Stimulated activated CD4-positive, alpha-beta T cell treated with anti-CD3 and anti-CD28 coated beads, Interleukin-12 subunit alpha, Interleukin-12 subunit beta, amount 100 ng/mL, for 4 hours (primary cell): ENCODE data around the gene FRAS1.
"Not testable (repeated sequence)": the region's sequence is repeated elsewhere in the genome, so short reads cannot be mapped to it uniquely, and the experiment has no call there.

Source experiments
- DNase-seq: peaks from one replicate; pipeline ENCODE4 v3.0.0-alpha.2; 2020

Gene FRAS1

GRCh38 chr4:78057135-78057599 lies at the start of gene FRAS1:
Gene FRAS1 (plus strand): TSS chr4:78057323. CDS start chr4:78058010, 687 bp downstream.
- peak; percentile 7 for DNase-seq

GRCh38 chr4:78011003-78011402 lies 46.1 kb upstream of the FRAS1 start:
- DNase-seq: not testable (repeated sequence)

GRCh38 chr4:78014889-78015886 lies 41.9 kb upstream of the FRAS1 start:
- DNase-seq: no peak

- no peak for DNase-seq
Observed at GRCh38 chr4:78018271-78019049, 38.7 kb upstream of the FRAS1 start.

GRCh38 chr4:78019414-78019813 lies 37.7 kb upstream of the FRAS1 start:
- no peak for DNase-seq

GRCh38 chr4:78020677-78021076 lies 36.4 kb upstream of the FRAS1 start:
- DNase-seq: no peak

GRCh38 chr4:78022517-78022916 lies 34.6 kb upstream of the FRAS1 start:
- DNase-seq: no peak

GRCh38 chr4:78024085-78024484 lies 33.0 kb upstream of the FRAS1 start:
- DNase-seq: no peak

GRCh38 chr4:78024576-78025091 lies 32.5 kb upstream of the FRAS1 start:
- no peak for DNase-seq

- DNase-seq: no peak
Observed at GRCh38 chr4:78031417-78031950, 25.6 kb upstream of the FRAS1 start.

GRCh38 chr4:78032446-78032845 lies 24.7 kb upstream of the FRAS1 start:
- DNase-seq: no peak

GRCh38 chr4:78032929-78033328 lies 24.2 kb upstream of the FRAS1 start:
- no peak for DNase-seq

GRCh38 chr4:78033861-78034260 lies 23.3 kb upstream of the FRAS1 start:
- DNase-seq: no peak

GRCh38 chr4:78038704-78039103 lies 18.4 kb upstream of the FRAS1 start:
- DNase-seq: no peak

- DNase-seq: no peak
Observed at GRCh38 chr4:78039678-78040077, 17.4 kb upstream of the FRAS1 start.

GRCh38 chr4:78040431-78040830 lies 16.7 kb upstream of the FRAS1 start:
- DNase-seq: no peak

GRCh38 chr4:78047366-78047765 lies 9.8 kb upstream of the FRAS1 start:
- no peak for DNase-seq

GRCh38 chr4:78056265-78057129 lies 626 bp upstream of the FRAS1 start:
- peak; percentile 3 for DNase-seq

- DNase-seq: peak; percentile 26
Observed at GRCh38 chr4:78057600-78058550, 752 bp downstream of the FRAS1 start.

GRCh38 chr4:78058591-78059523 lies 1.7 kb downstream of the FRAS1 start:
- peak; percentile 1 for DNase-seq
